ENCODE results near the gene NFE2L2.

- TF ChIP-seq CTCF (IDR thresholded peaks at IDR 0.05) (no peak), POLR2AphosphoS5 (IDR thresholded peaks at IDR 0.05) (no peak), POLR2A (IDR thresholded peaks at IDR 0.05; ENCODE audit: low read depth) (no peak), EP300 (IDR thresholded peaks at IDR 0.05) (no peak)
These were observed 17.1 kb upstream of the NFE2L2 start for GRCh38 chr2:177281400-177282180.

Data from esophagus muscularis mucosa (tissue), 4 donors.